Uterus (tissue), 4 donors: Measurements from ENCODE around the gene CD48. TPM values are rescaled to one million over a fixed set of nuclear protein-coding genes. Genes with fewer than 3 reads are reported as not detected.

Experiments used
- DNase-seq, 2 donors: peaks; one replicate each; pipeline ENCODE4 v3.0.0-alpha.2; 2019 to 2020
- H3K27ac ChIP-seq, 2 donors: fragments of 200-600 bp; sonication (generic); 1 replicate in 1 of 2; 2 replicates in 1 of 2; pipeline ENCODE4 v1.5.1; 2016 to 2018
- H3K27me3 ChIP-seq, 2 donors: fragments of 200-600 bp; sonication (generic); one replicate each; pipeline ENCODE4 v1.5.1; 2018 to 2019; ENCODE audit warnings: control low read depth in 1 of 2
- H3K36me3 ChIP-seq, 2 donors: fragments of 200-600 bp; sonication (generic); one replicate each; pipeline ENCODE4 v1.5.1; 2019; ENCODE audit warnings: control low read depth in 1 of 2
- H3K4me1 ChIP-seq, 2 donors: fragments of 200-600 bp; sonication (generic); one replicate each; pipeline ENCODE4 v1.5.1; 2018 to 2019; ENCODE audit warnings: control low read depth in 1 of 2
- H3K4me3 ChIP-seq, 2 donors: fragments of 200-600 bp; sonication (generic); 1 replicate in 1 of 2; 2 replicates in 1 of 2; pipeline ENCODE4 v1.5.1; 2018 to 2019; ENCODE audit warnings: mild to moderate bottlenecking in 1 of 2
- H3K9me3 ChIP-seq, 2 donors: fragments of 200-600 bp; sonication (generic); one replicate each; pipeline ENCODE4 v1.5.1; 2019; ENCODE audit warnings: control low read depth in 1 of 2
- POLR2A ChIP-seq, 2 donors: fragments of 450-650 bp; IDR thresholded peaks; one replicate each; pipeline ENCODE4 v1.6.1; 2016; ENCODE audit warnings: antibody characterized with exemption in 2 of 2, mild to moderate bottlenecking in 1 of 2, moderate library complexity in 1 of 2
- intact Hi-C: fragments of 100-400 bp; cut with DNase I; formaldehyde crosslinking; loops from one replicate; pipeline ENCODE4 v1.15.1; 2023; ENCODE audit warnings: low total_unique reads
- total RNA-seq, 4 donors: library from RNA; depleted of rRNA in 3 of 4; stranded (reverse); fragments of >200 nt in 3 of 4; gene quantifications; one replicate each; pipeline versions ENCODE4 v1.1.0 to v1.2.4, GENCODE V29; 2014 to 2023
- TF ChIP-seq, protein P1 (sequence below), 4 experiments: fragments of 200-600 bp in 2 of 4; fragments of 450-650 bp in 2 of 4; sonication (generic) in 2 of 4; IDR thresholded peaks; one replicate each; pipeline ENCODE4 v1.5.1; 2016 to 2019; ENCODE audit warnings: antibody characterized with exemption in 4 of 4, mild to moderate bottlenecking in 2 of 4, moderate library complexity in 1 of 4
- donor health status: DM: yes; HTN: yes; CAD: no.

CD48 gene
- total RNA-seq, 4 donors from 2014 or later = 0.51 to 10.0 (median 2.6) TPM

DNA sequence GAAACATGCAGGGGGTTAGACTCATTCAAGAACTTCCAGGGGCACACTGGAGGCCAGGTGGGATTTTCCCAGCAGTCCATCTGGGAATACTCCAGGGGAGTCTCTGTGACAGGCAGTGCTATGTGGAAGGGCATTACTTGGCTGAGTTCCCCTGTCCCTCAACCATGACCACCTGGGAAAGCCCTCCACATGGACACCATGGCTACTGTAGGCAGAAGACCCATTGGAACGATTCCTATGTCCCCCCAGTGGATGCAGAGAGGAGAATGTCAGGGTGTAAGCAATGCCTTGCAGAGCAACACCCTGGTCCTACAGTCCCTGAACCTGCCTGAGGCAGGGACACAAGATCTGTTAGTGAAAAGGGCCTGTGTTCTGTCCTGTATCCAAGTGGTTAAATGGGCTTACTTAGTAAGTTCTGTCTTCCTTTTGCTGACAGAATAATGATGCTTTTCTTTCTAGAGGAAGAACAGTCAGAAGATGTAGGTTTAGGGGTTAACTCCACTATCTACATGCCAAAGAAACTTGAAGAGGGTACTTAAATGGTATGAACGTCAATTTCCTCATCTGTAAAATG lies 78.2 kb downstream of the CD48 start:
- H3K4me1 ChIP-seq = no peaks in the 10 kb centered on the region
- intact Hi-C loops = no loop called here
- TF ChIP-seq, protein P1, sequence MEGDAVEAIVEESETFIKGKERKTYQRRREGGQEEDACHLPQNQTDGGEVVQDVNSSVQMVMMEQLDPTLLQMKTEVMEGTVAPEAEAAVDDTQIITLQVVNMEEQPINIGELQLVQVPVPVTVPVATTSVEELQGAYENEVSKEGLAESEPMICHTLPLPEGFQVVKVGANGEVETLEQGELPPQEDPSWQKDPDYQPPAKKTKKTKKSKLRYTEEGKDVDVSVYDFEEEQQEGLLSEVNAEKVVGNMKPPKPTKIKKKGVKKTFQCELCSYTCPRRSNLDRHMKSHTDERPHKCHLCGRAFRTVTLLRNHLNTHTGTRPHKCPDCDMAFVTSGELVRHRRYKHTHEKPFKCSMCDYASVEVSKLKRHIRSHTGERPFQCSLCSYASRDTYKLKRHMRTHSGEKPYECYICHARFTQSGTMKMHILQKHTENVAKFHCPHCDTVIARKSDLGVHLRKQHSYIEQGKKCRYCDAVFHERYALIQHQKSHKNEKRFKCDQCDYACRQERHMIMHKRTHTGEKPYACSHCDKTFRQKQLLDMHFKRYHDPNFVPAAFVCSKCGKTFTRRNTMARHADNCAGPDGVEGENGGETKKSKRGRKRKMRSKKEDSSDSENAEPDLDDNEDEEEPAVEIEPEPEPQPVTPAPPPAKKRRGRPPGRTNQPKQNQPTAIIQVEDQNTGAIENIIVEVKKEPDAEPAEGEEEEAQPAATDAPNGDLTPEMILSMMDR (IDR thresholded peaks at IDR 0.05) = no peak
- TF ChIP-seq POLR2A (IDR thresholded peaks at IDR 0.05) = no peak
- H3K27me3 ChIP-seq = no peaks in the 10 kb centered on the region
- no peak overlapping the region for H3K4me3 ChIP-seq
- H3K27ac ChIP-seq = no peak overlapping the region
- DNase-seq = no peak
- no peaks in the 10 kb centered on the region for H3K9me3 ChIP-seq
- no peaks in the 10 kb centered on the region for H3K36me3 ChIP-seq

- no peak overlapping the region for H3K27ac ChIP-seq
- no peaks in the 10 kb centered on the region for H3K4me1 ChIP-seq
- no peak for DNase-seq
- H3K36me3 ChIP-seq = no peaks in the 10 kb centered on the region
- no peaks in the 10 kb centered on the region for H3K27me3 ChIP-seq
- no peak overlapping the region for H3K4me3 ChIP-seq
- intact Hi-C loops = no loop called here
- no peaks in the 10 kb centered on the region for H3K9me3 ChIP-seq
- TF ChIP-seq POLR2A (IDR thresholded peaks at IDR 0.05) = no peak
- TF ChIP-seq, protein P1 (IDR thresholded peaks at IDR 0.05) = no peak
These were observed 79.5 kb downstream of the CD48 start for GRCh38 chr1:160631983-160632625.

- intact Hi-C loops = no loop called here
- H3K4me3 ChIP-seq = no peak overlapping the region
- no peaks in the 10 kb centered on the region for H3K36me3 ChIP-seq
- H3K4me1 ChIP-seq = no peaks in the 10 kb centered on the region
- H3K27ac ChIP-seq = no peak overlapping the region
- no peaks in the 10 kb centered on the region for H3K27me3 ChIP-seq
- no peak for TF ChIP-seq POLR2A (IDR thresholded peaks at IDR 0.05)
- TF ChIP-seq, protein P1 (IDR thresholded peaks at IDR 0.05) = no peak
- no peaks in the 10 kb centered on the region for H3K9me3 ChIP-seq
- no peak for DNase-seq
These were observed 80.8 kb downstream of the CD48 start for GRCh38 chr1:160630523-160631451.

DNA sequence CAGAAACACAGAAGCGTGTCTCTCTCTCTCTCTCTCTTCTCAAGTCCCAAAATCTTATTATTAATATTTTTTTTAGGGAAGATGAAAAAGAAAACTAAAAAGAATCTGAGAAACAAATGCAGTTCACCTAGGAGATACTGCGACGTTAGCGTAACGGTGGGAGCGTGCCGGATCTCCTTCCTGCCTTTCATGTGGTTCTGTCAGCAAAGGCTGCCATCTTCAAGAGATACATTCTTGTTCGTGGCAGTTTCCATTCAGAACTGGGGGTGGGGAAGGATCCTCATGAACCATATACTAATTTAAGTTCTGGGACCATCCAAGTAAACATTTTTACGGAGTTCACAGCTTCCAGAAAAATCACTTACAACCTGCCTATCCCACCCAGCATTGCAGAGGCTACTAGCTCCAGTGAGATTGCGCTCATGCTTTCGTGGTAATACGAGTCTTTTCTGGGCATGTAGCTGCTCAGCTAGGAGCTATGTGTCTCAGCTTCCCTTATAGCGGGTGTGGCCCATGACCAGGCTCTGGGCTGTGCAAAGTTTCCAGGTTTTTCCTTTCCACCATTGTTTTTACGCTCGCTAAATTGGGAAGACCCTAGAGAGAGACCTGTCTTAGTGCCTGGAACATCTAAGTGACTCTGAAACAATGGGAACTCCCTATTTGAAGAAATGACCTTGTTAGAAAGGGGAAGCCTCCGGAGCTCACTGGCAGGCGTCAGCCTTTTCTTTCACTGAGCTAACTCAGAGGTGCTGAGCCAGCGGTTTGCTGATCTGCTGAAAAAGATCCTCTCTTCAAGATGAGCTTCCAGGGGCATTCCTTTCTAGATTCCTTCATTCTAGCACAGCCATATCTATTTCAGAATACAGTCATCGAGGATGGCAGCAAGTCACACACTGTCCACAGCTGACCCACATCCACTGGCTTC lies 82.1 kb downstream of the CD48 start:
- no peak overlapping the region for H3K4me3 ChIP-seq
- no peaks in the 10 kb centered on the region for H3K4me1 ChIP-seq
- TF ChIP-seq POLR2A (IDR thresholded peaks at IDR 0.05) = no peak
- TF ChIP-seq, protein P1 (IDR thresholded peaks at IDR 0.05) = no peak
- H3K27ac ChIP-seq = no peak overlapping the region
- H3K9me3 ChIP-seq = no peaks in the 10 kb centered on the region
- no peaks in the 10 kb centered on the region for H3K36me3 ChIP-seq
- intact Hi-C loops = no loop called here
- H3K27me3 ChIP-seq = no peaks in the 10 kb centered on the region
- no peak for DNase-seq
